Measurements from ENCODE around the gene CPHXL.

CPHXL gene

GRCh38 chr16:75701361-75701760 lies 24.9 kb downstream of the CPHXL start, which contains the start of gene DUXB:
TSS of gene DUXB (minus strand) at chr16:75701461. CDS start at chr16:75701418, 43 bp downstream.
- DNase-seq (ENCODE audit: low spot score): no peak

- no peak for DNase-seq (ENCODE audit: low spot score)
Observed at GRCh38 chr16:75697571-75697970, 28.7 kb downstream of the CPHXL start.

DNA sequence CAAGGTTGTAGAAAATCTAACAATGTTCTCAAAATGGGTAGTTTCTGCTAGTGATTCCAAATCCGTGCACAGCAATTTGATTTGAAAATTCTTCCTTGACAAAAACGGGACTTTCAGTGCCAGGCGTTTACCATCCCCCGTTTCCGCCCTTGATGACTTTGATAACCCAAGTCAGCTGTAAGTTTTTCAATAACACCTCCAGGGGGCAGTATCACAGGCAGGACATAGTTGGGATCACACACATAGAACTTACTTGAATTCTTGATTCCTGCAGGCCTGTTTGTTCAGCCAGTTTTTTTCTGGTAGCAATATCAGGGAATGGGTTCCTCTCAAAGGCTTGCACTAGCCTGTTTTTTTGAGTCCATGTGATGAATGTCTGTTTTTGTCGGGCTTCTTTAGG lies 30.6 kb downstream of the CPHXL start:
- no peak for DNase-seq (ENCODE audit: low spot score)

- DNase-seq (ENCODE audit: low spot score): no peak
Observed at GRCh38 chr16:75687361-75687760, 38.9 kb downstream of the CPHXL start.

GRCh38 chr16:75682308-75682707 lies 44.0 kb downstream of the CPHXL start:
- DNase-seq (ENCODE audit: low spot score): no peak

GRCh38 chr16:75679366-75679765 lies 46.9 kb downstream of the CPHXL start:
- DNase-seq (ENCODE audit: low spot score): no peak

- no peak for DNase-seq (ENCODE audit: low spot score)
Observed at GRCh38 chr16:75676909-75677308, 49.4 kb downstream of the CPHXL start, which contains the start of gene CPHXL2. TSS of gene CPHXL2 (minus strand) at chr16:75677009. CDS start at chr16:75676999, 10 bp downstream.

GRCh38 chr16:75667503-75667902 lies 58.8 kb downstream of the CPHXL start:
- no peak for DNase-seq (ENCODE audit: low spot score)

Measured in left forelimb (tissue), 1 donor.